GM18502 (cell line): ENCODE data around the gene UBE2D4.
"Not testable (repeated sequence)": the region's sequence is repeated elsewhere in the genome, so short reads cannot be mapped to it uniquely, and the experiment has no call there.

Experiments used
- ATAC-seq: cut with Tn5 transposase; IDR thresholded peaks from one replicate; pipeline ENCODE4 v1.9.1; 2021; ENCODE audit warnings: mild to moderate bottlenecking; ENCODE audit not compliant: unreplicated experiment, poor library complexity

The UBE2D4 gene

GRCh38 chr7:43960933-43961332, 34.7 kb downstream of the UBE2D4 start:
- ATAC-seq: no peak

- ATAC-seq: not testable (repeated sequence)
Measured at GRCh38 chr7:43966392-43966791, 40.2 kb downstream of the UBE2D4 start.

- not testable (repeated sequence) for ATAC-seq
Measured at GRCh38 chr7:43968172-43969040, 42.2 kb downstream of the UBE2D4 start.

DNA sequence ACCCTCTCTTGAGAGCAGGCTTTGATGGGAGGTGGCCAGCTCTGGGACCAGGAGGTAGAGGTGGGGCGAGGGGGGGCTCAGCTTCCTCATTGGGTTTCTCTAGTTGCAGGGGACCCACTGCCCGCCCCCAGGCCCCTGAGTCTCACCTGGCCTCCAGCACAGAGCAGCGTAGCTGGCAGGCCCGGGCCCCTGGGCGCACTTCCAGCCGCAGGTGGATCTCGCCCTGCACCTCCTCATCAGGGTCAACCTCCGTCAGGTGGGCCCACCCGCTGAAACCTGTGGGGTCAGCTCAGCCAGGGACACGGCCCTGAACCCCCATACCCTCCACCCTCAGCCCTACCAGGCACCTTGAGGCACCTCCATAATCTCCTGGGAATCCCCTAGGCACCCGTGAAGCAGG, 43.4 kb downstream of the UBE2D4 start:
- not testable (repeated sequence) for ATAC-seq

- not testable (repeated sequence) for ATAC-seq
Measured at GRCh38 chr7:43970698-43971097, 44.5 kb downstream of the UBE2D4 start.

DNA sequence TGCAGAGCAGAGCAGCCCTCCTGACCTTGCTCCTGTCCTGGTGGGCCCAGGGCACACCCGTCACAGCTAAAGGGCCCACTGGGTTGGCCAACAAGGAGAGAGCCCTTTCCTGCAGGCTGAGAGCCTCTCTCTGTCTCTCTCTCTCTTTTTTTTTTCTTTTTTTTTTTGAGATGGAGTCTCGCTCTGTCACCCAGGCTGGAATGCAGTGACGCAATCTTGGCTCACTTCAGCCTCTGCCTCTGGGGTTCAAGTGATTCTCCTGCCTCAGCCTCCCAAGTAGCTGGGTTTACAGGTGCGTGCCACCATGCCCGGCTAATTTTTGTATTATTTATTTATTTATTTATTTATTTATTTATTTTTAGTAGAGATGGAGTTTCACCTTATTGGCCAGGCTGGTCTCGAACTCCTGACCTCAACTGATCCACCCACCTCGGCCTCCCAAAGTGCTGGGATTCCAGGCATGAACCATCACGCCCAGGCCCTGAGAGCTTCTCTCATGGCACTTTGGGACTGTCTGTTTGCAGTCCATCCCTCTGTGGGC, 47.9 kb downstream of the UBE2D4 start:
- ATAC-seq: not testable (repeated sequence)

- ATAC-seq: not testable (repeated sequence)
Measured at GRCh38 chr7:43974725-43975482, 48.7 kb downstream of the UBE2D4 start.

DNA sequence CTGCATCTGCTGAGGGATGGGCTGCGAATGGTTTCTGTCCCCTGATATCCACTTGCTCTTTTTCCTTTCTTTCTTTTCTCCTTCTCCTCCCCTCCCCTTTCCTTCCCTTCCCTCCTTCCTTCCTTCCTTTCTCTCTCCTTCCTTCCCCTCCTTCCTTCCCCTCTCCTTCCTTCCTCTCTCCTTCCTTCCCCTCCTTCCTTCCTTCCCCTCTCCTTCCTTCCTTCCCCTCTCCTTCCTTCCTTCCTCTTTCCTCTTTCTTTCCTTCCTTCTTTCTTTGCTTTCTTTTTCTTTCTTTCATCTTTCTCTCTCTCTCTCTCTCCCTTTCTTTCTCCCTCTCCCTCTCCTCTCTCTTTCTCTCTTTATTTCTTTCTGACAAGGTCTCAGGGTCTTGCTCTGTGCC, 51.3 kb downstream of the UBE2D4 start:
- ATAC-seq: no peak

- not testable (repeated sequence) for ATAC-seq
Measured at GRCh38 chr7:43978102-43978501, 51.9 kb downstream of the UBE2D4 start.

- ATAC-seq: not testable (repeated sequence)
Measured at GRCh38 chr7:43982848-43983247, 56.6 kb downstream of the UBE2D4 start.

DNA sequence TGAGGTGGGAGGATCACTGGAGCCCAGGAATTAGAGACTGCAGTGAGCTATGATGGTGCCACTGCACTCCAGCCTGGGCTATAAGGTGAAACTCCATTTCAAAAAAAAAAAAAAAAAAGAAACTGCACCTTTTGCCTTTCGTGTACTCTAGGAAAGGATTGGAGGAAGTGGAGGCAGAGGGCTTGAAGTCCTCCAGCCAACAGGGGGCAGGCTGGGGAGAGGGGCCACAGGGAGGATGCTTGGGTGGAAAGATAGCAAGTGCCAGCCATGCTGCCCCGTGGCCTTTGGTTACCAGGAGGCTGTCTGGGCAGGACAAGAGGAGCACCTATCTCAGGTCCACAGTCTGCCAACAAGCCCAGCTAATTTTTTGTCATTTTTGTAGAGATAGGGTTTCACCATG, 57.5 kb downstream of the UBE2D4 start:
- not testable (repeated sequence) for ATAC-seq

GRCh38 chr7:43985904-43986864, 59.9 kb downstream of the UBE2D4 start:
- peak; percentile 79 for ATAC-seq

DNA sequence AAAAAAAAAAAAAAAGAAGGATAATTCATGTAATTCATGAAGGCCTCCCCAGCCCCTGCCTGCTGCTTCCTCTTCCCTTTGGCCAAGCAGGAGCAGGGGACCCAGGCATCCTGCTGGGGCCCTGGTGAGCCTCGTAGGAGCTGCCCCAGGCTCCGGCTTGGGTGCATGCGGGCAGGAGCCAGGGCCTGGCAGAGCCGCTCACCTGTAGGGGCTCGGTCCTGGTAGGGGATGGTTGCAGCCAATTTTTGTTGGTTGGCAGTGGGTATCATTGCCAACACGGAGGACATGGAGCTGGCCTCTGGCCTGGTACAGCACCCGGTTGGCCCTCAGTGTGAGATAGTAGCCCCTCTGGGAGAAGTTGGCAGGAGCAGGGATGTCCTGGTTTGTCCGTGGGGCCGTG, 61.2 kb downstream of the UBE2D4 start:
- not testable (repeated sequence) for ATAC-seq

DNA sequence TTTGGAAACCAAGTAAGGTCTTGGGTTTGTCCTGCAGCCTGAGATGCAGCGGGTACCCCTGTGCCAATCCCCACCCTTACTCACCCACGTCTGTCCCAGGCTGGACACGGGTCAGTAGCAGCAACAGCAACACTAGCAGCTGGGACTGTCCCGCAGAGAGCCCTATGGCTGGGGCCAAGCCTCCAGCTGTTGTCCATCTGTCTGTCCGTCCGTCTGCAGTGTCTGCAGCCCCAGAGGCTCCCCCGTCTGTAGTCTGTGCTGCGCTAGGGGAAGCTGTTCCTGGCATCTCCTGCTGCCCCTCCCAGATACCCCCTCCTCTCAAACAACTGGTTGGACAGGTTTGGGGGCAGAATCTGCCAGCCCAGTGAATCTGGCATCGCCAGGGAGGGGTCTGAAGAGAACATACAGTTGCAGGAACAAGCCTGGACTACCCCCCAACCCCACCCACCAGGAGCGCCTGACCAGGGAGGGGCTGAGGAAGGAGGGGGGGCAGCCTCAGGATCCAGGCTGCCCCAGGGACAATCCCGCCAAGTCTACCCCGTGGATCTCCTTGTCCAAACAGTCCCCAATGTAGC, 63.9 kb downstream of the UBE2D4 start:
- not testable (repeated sequence) for ATAC-seq

GRCh38 chr7:43990829-43991228, 64.6 kb downstream of the UBE2D4 start:
- ATAC-seq: not testable (repeated sequence)

- peak; percentile 99 for ATAC-seq
Measured at GRCh38 chr7:43992896-43993295, 66.7 kb downstream of the UBE2D4 start.

DNA sequence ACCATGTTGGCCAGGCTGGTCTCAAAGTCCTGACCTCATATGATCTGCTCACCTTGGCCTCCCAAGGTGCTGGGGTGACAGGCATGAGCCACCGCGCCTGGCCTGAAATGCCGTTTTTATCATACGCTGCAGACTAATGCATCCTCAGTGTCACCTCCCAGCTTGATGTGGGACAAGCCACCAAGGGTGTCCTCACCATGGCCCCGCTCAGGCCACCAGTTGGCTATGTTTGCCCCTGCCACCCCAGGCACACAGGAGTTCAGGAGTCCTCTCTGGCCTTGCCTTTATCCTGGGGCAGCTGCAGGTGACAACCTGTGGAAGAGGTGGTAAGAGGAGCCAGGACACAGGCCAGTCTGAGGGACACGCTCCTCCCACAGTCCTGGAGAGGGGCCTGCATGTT, 68.4 kb downstream of the UBE2D4 start:
- ATAC-seq: not testable (repeated sequence)

DNA sequence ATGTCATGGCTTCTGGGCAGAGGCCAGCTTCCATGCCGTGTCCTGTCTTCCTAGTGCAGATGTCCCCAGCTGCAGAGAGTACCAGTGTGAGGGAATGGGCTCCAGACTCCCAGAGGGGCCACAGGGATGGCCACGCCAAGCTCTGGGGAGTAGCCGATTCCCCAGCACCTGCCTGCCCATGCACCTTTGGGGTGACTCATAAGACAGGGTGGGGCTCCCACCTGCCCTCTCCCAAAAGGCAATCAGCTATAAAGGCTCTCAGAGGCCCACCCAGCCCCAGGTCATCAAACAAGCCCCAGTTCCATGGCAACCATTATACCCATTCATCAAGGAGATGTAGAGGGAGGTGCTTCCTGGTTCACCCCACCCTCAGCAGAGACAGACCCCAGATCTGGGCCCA, 71.3 kb downstream of the UBE2D4 start, which contains the start of gene SPDYE1:
TSS of gene SPDYE1 (plus strand) at position 366 of the 400 bp plus-strand sequence. CDS start 2,053 bp downstream, outside the sequence.
- ATAC-seq: not testable (repeated sequence)
